ENCODE data around the gene BACH2.
"Not testable (repeated sequence)": the region's sequence is repeated elsewhere in the genome, so short reads cannot be mapped to it uniquely, and the experiment has no call there.

BACH2 gene

GRCh38 chr6:90282265-90282664 is 14.4 kb downstream of the BACH2 start:
- DNase-seq (ENCODE audit: low read depth in 2 of 2, low spot score in 1 of 2) = not testable (repeated sequence)

GRCh38 chr6:90278129-90278528 is 18.5 kb downstream of the BACH2 start:
- no peak for DNase-seq (ENCODE audit: low read depth in 2 of 2, low spot score in 1 of 2)

- no peak for DNase-seq (ENCODE audit: low read depth in 2 of 2, low spot score in 1 of 2)
These were observed 19.2 kb downstream of the BACH2 start for GRCh38 chr6:90277302-90278011.

GRCh38 chr6:90274451-90275030 is 22.1 kb downstream of the BACH2 start:
- DNase-seq (ENCODE audit: low read depth in 2 of 2, low spot score in 1 of 2) = peak; percentile 54 to 83

GRCh38 chr6:90273863-90274262 is 22.8 kb downstream of the BACH2 start:
- DNase-seq (ENCODE audit: low read depth in 2 of 2, low spot score in 1 of 2) = no peak

GRCh38 chr6:90272895-90273294 is 23.7 kb downstream of the BACH2 start:
- no peak for DNase-seq (ENCODE audit: low read depth in 2 of 2, low spot score in 1 of 2)

- DNase-seq (ENCODE audit: low read depth in 2 of 2, low spot score in 1 of 2) = no peak
These were observed 24.8 kb downstream of the BACH2 start for GRCh38 chr6:90271831-90272230.

GRCh38 chr6:90269334-90269733 is 27.3 kb downstream of the BACH2 start:
- no peak for DNase-seq (ENCODE audit: low read depth in 2 of 2, low spot score in 1 of 2)

GRCh38 chr6:90268178-90268577 is 28.5 kb downstream of the BACH2 start:
- no peak for DNase-seq (ENCODE audit: low read depth in 2 of 2, low spot score in 1 of 2)

- no peak for DNase-seq (ENCODE audit: low read depth in 2 of 2, low spot score in 1 of 2)
These were observed 29.6 kb downstream of the BACH2 start for GRCh38 chr6:90266905-90267621.

GRCh38 chr6:90264561-90264960 is 32.1 kb downstream of the BACH2 start:
- no peak for DNase-seq (ENCODE audit: low read depth in 2 of 2, low spot score in 1 of 2)

- no peak for DNase-seq (ENCODE audit: low read depth in 2 of 2, low spot score in 1 of 2)
These were observed 33.0 kb downstream of the BACH2 start for GRCh38 chr6:90263633-90264032.

- DNase-seq (ENCODE audit: low read depth in 2 of 2, low spot score in 1 of 2) = no peak
These were observed 34.8 kb downstream of the BACH2 start for GRCh38 chr6:90261801-90262200.

GRCh38 chr6:90257486-90257738 is 39.2 kb downstream of the BACH2 start:
- no peak for DNase-seq (ENCODE audit: low read depth in 2 of 2, low spot score in 1 of 2)

GRCh38 chr6:90256698-90257485 is 39.8 kb downstream of the BACH2 start:
- no peak for DNase-seq (ENCODE audit: low read depth in 2 of 2, low spot score in 1 of 2)

- no peak for DNase-seq (ENCODE audit: low read depth in 2 of 2, low spot score in 1 of 2)
These were observed 43.0 kb downstream of the BACH2 start for GRCh38 chr6:90253631-90254030.

GRCh38 chr6:90251295-90251992 is 45.2 kb downstream of the BACH2 start:
- DNase-seq (ENCODE audit: low read depth in 2 of 2, low spot score in 1 of 2) = no peak

GRCh38 chr6:90250405-90250804 is 46.2 kb downstream of the BACH2 start:
- DNase-seq (ENCODE audit: low read depth in 2 of 2, low spot score in 1 of 2) = no peak

- no peak for DNase-seq (ENCODE audit: low read depth in 2 of 2, low spot score in 1 of 2)
These were observed 47.2 kb downstream of the BACH2 start for GRCh38 chr6:90249458-90249857.

GRCh38 chr6:90249034-90249433 is 47.6 kb downstream of the BACH2 start:
- no peak for DNase-seq (ENCODE audit: low read depth in 2 of 2, low spot score in 1 of 2)

GRCh38 chr6:90247262-90247661 is 49.4 kb downstream of the BACH2 start:
- DNase-seq (ENCODE audit: low read depth in 2 of 2, low spot score in 1 of 2) = no peak

All from stimulated activated CD8-positive, alpha-beta memory T cell treated with anti-CD3 and anti-CD28 coated beads, Interleukin-4, amount 100 ng/mL, for 1 hour (primary cell).